Measurements from ENCODE around the gene ZNF564. TPM values are rescaled to one million over a fixed set of nuclear protein-coding genes. Genes with fewer than 3 reads are reported as not detected.
A peak's percentile ranks its signal among the peaks of the same experiment; 100 is the strongest.

ZNF564 gene
- total and polyA plus RNA-seq, 2 of the 8 experiments (the other 6 are each of a cell fraction or from before 2014, with no cell fraction given): 0.89 to 10.4 TPM

- TF ChIP-seq E2F6 (IDR thresholded peaks at IDR 0.05): 0 out of 2 replicates have a peak, but pooled peaks have one; percentile 4
- TF ChIP-seq HDAC2 (IDR thresholded peaks at IDR 0.05; ENCODE audit: borderline replicate concordance in 1 of 2, low read depth in 2 of 2, low read length in 2 of 2): 0 out of 4 replicates have a peak, but pooled peaks of 1 of the 2 experiments have one; percentile 46
- TF ChIP-seq RNF2 (IDR thresholded peaks at IDR 0.05; ENCODE audit: borderline replicate concordance, low read depth, low read length, missing control alignments, poor library complexity, severe bottlenecking): no peak
- TF ChIP-seq PHF8 (conservative IDR thresholded peaks at IDR 0.05; ENCODE audit: low read depth, low read length): peak; percentile 97
- TF ChIP-seq GTF2F1 (IDR thresholded peaks at IDR 0.05; ENCODE audit: borderline replicate concordance, low read depth, low read length): no peak
- TF ChIP-seq TEAD4 (IDR thresholded peaks at IDR 0.05; ENCODE audit: low read depth, low read length): 0 out of 2 replicates have a peak, but pooled peaks have one; percentile 11
- TF ChIP-seq SIN3A (conservative IDR thresholded peaks at IDR 0.05 in 1 of 2, IDR thresholded peaks at IDR 0.05 in 1 of 2; ENCODE audit: low read depth in 1 of 2, low read length in 2 of 2): peak in 1 of 2 experiments; percentile 25; a peak in 3 of 4 replicates
- TF ChIP-seq JUN (IDR thresholded peaks at IDR 0.05; ENCODE audit: low read depth, low read length): no peak
- TF ChIP-seq SP4 (IDR thresholded peaks at IDR 0.05; ENCODE audit: low read length): no peak
- no peak for TF ChIP-seq JUND (IDR thresholded peaks at IDR 0.05; ENCODE audit: low read length)
- TF ChIP-seq SP1 (IDR thresholded peaks at IDR 0.05; ENCODE audit: low read depth, low read length): peak; percentile 90
- peak; percentile 65; the same call in 1 of the 2 replicates for TF ChIP-seq CREB1 (IDR thresholded peaks at IDR 0.05)
- peak; percentile 52 for TF ChIP-seq ASH2L (IDR thresholded peaks at IDR 0.05; ENCODE audit: low read length)
- no peak for TF ChIP-seq RBBP5 (IDR thresholded peaks at IDR 0.05; ENCODE audit: borderline replicate concordance, low read depth, low read length)
- peak; percentile 60 for TF ChIP-seq TAF7 (optimal IDR thresholded peaks at IDR 0.05; ENCODE audit: borderline replicate concordance, low read depth, low read length)
- no peak for TF ChIP-seq FOSL1 (IDR thresholded peaks at IDR 0.05; ENCODE audit: insufficient read depth, low read depth, low read length)
These were observed 66.8 kb downstream of the ZNF564 start, which contains the start of gene ZNF709 (continued) for GRCh38 chr19:12484371-12485051.
